Activated CD4-positive, alpha-beta memory T cell treated with anti-CD3 and anti-CD28 coated beads for 36 hours (primary cell): ENCODE data around the gene TMEM190. TPM values are rescaled to one million over a fixed set of nuclear protein-coding genes. Genes with fewer than 3 reads are reported as not detected.
"Not testable (repeated sequence)": the region's sequence is repeated elsewhere in the genome, so short reads cannot be mapped to it uniquely, and the experiment has no call there.

ENCODE experiments used
- CTCF ChIA-PET: fragments of 350-600 bp; sonication (Branson Sonifier 250); formaldehyde crosslinking; loops from one replicate; lab custom pipeline; 2021; ENCODE audit warnings: antibody characterized with exemption, inconsistent platforms; lab: Charles Lee
- POLR2A ChIA-PET: fragments of 350-600 bp; sonication (Branson Sonifier 250); formaldehyde crosslinking; loops from one replicate; lab custom pipeline; 2021; ENCODE audit warnings: antibody characterized with exemption; lab: Charles Lee
- DNase-seq: peaks from one replicate; pipeline ENCODE4 v3.0.0-alpha.2; 2020
- H3K27ac Mint-ChIP-seq: one replicate; pipeline ENCODE4 v1.8.0; 2021; ENCODE audit warnings: mixed read lengths
- H3K27me3 Mint-ChIP-seq: one replicate; pipeline ENCODE4 v1.8.0; 2021; ENCODE audit warnings: mixed read lengths
- H3K36me3 Mint-ChIP-seq: one replicate; pipeline ENCODE4 v1.8.0; 2021; ENCODE audit warnings: mixed read lengths
- H3K4me1 Mint-ChIP-seq: one replicate; pipeline ENCODE4 v1.8.0; 2021; ENCODE audit warnings: low read depth, mixed read lengths
- H3K4me3 Mint-ChIP-seq: one replicate; pipeline ENCODE4 v1.8.0; 2021; ENCODE audit warnings: mild to moderate bottlenecking, mixed read lengths
- H3K9me3 Mint-ChIP-seq: one replicate; pipeline ENCODE4 v1.8.0; 2021; ENCODE audit warnings: mixed read lengths
- intact Hi-C: fragments of 100-400 bp; cut with micrococcal nuclease; formaldehyde crosslinking; loops from one replicate; pipeline ENCODE4 v1.15.1; 2023
- total RNA-seq, 2 experiments: library from RNA; stranded (reverse); gene quantifications; one replicate each; pipeline ENCODE4 v1.2.3, GENCODE V29; 2021

TMEM190 gene
- total RNA-seq = not detected

GRCh38 chr19:55376241-55376933, at the start of gene TMEM190:
Gene TMEM190 (plus strand): TSS chr19:55376826. CDS start chr19:55376854, 28 bp downstream.
- POLR2A ChIA-PET = no interaction called here

GRCh38 chr19:55328774-55329318, 47.8 kb upstream of the TMEM190 start:
- intact Hi-C loops, H3K9me3 Mint-ChIP-seq, CTCF ChIA-PET, POLR2A ChIA-PET, H3K27ac Mint-ChIP-seq, DNase-seq, H3K4me3 Mint-ChIP-seq, H3K27me3 Mint-ChIP-seq, H3K4me1 Mint-ChIP-seq, H3K36me3 Mint-ChIP-seq: not testable (repeated sequence)

More at GRCh38 chr19:55376241-55376933, at the start of gene TMEM190:
- no peaks in the 10 kb centered on the region for H3K9me3 Mint-ChIP-seq
- no peak for DNase-seq
- intact Hi-C loops = no loop called here
- no peak within 1 kb of the TSS for H3K4me3 Mint-ChIP-seq
- H3K36me3 Mint-ChIP-seq = no peaks in the 10 kb centered on the region
- no peak within 1 kb of the TSS for H3K27ac Mint-ChIP-seq
- peaks cover 22% of the 10 kb centered on the region for H3K27me3 Mint-ChIP-seq
- no peaks in the 10 kb centered on the region for H3K4me1 Mint-ChIP-seq
- CTCF ChIA-PET = no interaction called here

GRCh38 chr19:55329791-55330190, 46.8 kb upstream of the TMEM190 start:
- POLR2A ChIA-PET, H3K4me3 Mint-ChIP-seq, H3K4me1 Mint-ChIP-seq, H3K27ac Mint-ChIP-seq, DNase-seq, H3K9me3 Mint-ChIP-seq, H3K36me3 Mint-ChIP-seq, CTCF ChIA-PET, H3K27me3 Mint-ChIP-seq, intact Hi-C loops: not testable (repeated sequence)

GRCh38 chr19:55333870-55334269, 42.8 kb upstream of the TMEM190 start:
- H3K36me3 Mint-ChIP-seq = no peaks in the 10 kb centered on the region
- CTCF ChIA-PET = no interaction called here
- H3K27me3 Mint-ChIP-seq = peaks cover 11% of the 10 kb centered on the region
- H3K9me3 Mint-ChIP-seq = no peaks in the 10 kb centered on the region
- H3K4me3 Mint-ChIP-seq = no peak overlapping the region
- peaks cover 5% of the 10 kb centered on the region for H3K4me1 Mint-ChIP-seq
- no peak for DNase-seq
- POLR2A ChIA-PET = no interaction called here
- no peak overlapping the region for H3K27ac Mint-ChIP-seq
- intact Hi-C loops = no loop called here

GRCh38 chr19:55336101-55336500, 40.5 kb upstream of the TMEM190 start:
- POLR2A ChIA-PET = no interaction called here
- CTCF ChIA-PET = interaction anchor here (0.6 kb wide), 1 partner anchor 101 kb away, joined by 3 read pairs; no protein-coding TSS in a partner anchor
- intact Hi-C loops = no loop called here

GRCh38 chr19:55339105-55339888, 37.3 kb upstream of the TMEM190 start, which contains the start of gene KMT5C:
Gene KMT5C (plus strand): TSS chr19:55339876. CDS start chr19:55341937, 2,061 bp downstream.
- H3K4me3 Mint-ChIP-seq = peak within 1 kb of the TSS; percentile 87
- H3K27me3 Mint-ChIP-seq = peaks cover 6% of the 10 kb centered on the region
- DNase-seq = peak; percentile 100
- H3K9me3 Mint-ChIP-seq = no peaks in the 10 kb centered on the region
- peaks cover 4% of the 10 kb centered on the region for H3K36me3 Mint-ChIP-seq
- CTCF ChIA-PET = interaction anchor here (0.6 to 2.1 kb wide), 14 partner anchors 10 to 294 kb away, joined by 3 to 30 read pairs (median 4); partner anchors contain the start of genes TMEM238, UBE2S and ZNF784
- H3K4me1 Mint-ChIP-seq = peaks cover 13% of the 10 kb centered on the region
- POLR2A ChIA-PET = interaction anchor here (0.6 to 2.0 kb wide), 23 partner anchors 8 to 891 kb away, joined by 3 to 38 read pairs (median 3); partner anchors contain the start of genes FIZ1, HSPBP1, ISOC2 and LENG8
- intact Hi-C loops = loop anchor here (1.0 to 2.0 kb wide), 8 partner anchors 36 to 875 kb away; partner anchors contain the start of genes FIZ1, HSPBP1, ISOC2 and PPP6R1
- H3K27ac Mint-ChIP-seq = peak within 1 kb of the TSS; percentile 95

More at GRCh38 chr19:55336101-55336500, 40.5 kb upstream of the TMEM190 start:
- Mint-ChIP-seq H3K4me3 (no peak overlapping the region), H3K27ac (no peak overlapping the region), H3K27me3 (peaks cover 8% of the 10 kb centered on the region), H3K4me1 (peaks cover 7% of the 10 kb centered on the region), H3K9me3 (no peaks in the 10 kb centered on the region), H3K36me3 (no peaks in the 10 kb centered on the region)
- no peak for DNase-seq

GRCh38 chr19:55339889-55340783, 36.5 kb upstream of the TMEM190 start:
- Mint-ChIP-seq H3K36me3 (peaks cover 7% of the 10 kb centered on the region), H3K27me3 (peaks cover 6% of the 10 kb centered on the region), H3K27ac (peak overlapping the region; percentile 95), H3K9me3 (no peaks in the 10 kb centered on the region), H3K4me3 (peak overlapping the region; percentile 87), H3K4me1 (peaks cover 13% of the 10 kb centered on the region)
- peak; percentile 46 for DNase-seq
- POLR2A ChIA-PET = interaction anchor here (0.7 to 2.0 kb wide), 20 partner anchors 9 to 891 kb away, joined by 3 to 38 read pairs (median 4); partner anchors contain the start of genes FIZ1, HSPBP1, ISOC2 and LENG8
- intact Hi-C loops = loop anchor here (1.0 to 2.0 kb wide), 8 partner anchors 37 to 876 kb away; partner anchors contain the start of genes FIZ1, HSPBP1, ISOC2 and PPP6R1
- CTCF ChIA-PET = interaction anchor here (0.6 to 2.1 kb wide), 13 partner anchors 9 to 294 kb away, joined by 3 to 30 read pairs (median 4); partner anchors contain the start of genes TMEM238, UBE2S and ZNF784

GRCh38 chr19:55340784-55341147, 35.9 kb upstream of the TMEM190 start:
- Mint-ChIP-seq H3K9me3 (no peaks in the 10 kb centered on the region), H3K4me1 (peaks cover 13% of the 10 kb centered on the region), H3K27me3 (peaks cover 6% of the 10 kb centered on the region), H3K27ac (peak overlapping the region; percentile 95), H3K4me3 (peak overlapping the region; percentile 87), H3K36me3 (peaks cover 14% of the 10 kb centered on the region)
- intact Hi-C loops = no loop called here
- ChIA-PET POLR2A (interaction anchor here (1.3 kb wide), 1 partner anchor 40 kb away, joined by 3 read pairs; no protein-coding TSS in a partner anchor), CTCF (interaction anchor here (1.0 kb wide), 1 partner anchor 38 kb away, joined by 3 read pairs; no protein-coding TSS in a partner anchor)
- peak; percentile 51 for DNase-seq

GRCh38 chr19:55341171-55341588, 35.4 kb upstream of the TMEM190 start:
- Mint-ChIP-seq H3K27me3 (peaks cover 6% of the 10 kb centered on the region), H3K9me3 (no peaks in the 10 kb centered on the region), H3K4me1 (peaks cover 13% of the 10 kb centered on the region), H3K36me3 (peaks cover 14% of the 10 kb centered on the region), H3K4me3 (peak overlapping the region; percentile 87), H3K27ac (peak overlapping the region; percentile 59)
- DNase-seq = peak; percentile 85
- CTCF ChIA-PET = interaction anchor here (1.0 kb wide), 1 partner anchor 39 kb away, joined by 3 read pairs; no protein-coding TSS in a partner anchor
- POLR2A ChIA-PET = interaction anchor here (1.3 kb wide), 1 partner anchor 40 kb away, joined by 3 read pairs; no protein-coding TSS in a partner anchor
- intact Hi-C loops = no loop called here

- H3K27ac Mint-ChIP-seq = no peak overlapping the region
- H3K9me3 Mint-ChIP-seq = no peaks in the 10 kb centered on the region
- ChIA-PET POLR2A (interaction anchor here (1.3 kb wide), 1 partner anchor 41 kb away, joined by 3 read pairs; no protein-coding TSS in a partner anchor), CTCF (no interaction called here)
- intact Hi-C loops = no loop called here
- peaks cover 14% of the 10 kb centered on the region for H3K36me3 Mint-ChIP-seq
- peaks cover 13% of the 10 kb centered on the region for H3K4me1 Mint-ChIP-seq
- peak overlapping the region; percentile 66 for H3K4me3 Mint-ChIP-seq
- H3K27me3 Mint-ChIP-seq = peaks cover 3% of the 10 kb centered on the region
- no peak for DNase-seq
These were observed 34.8 kb upstream of the TMEM190 start for GRCh38 chr19:55341595-55342531.
